DMS79 (cell line): ENCODE results near the gene FMNL3.
"Not testable (repeated sequence)": the region's sequence is repeated elsewhere in the genome, so short reads cannot be mapped to it uniquely, and the experiment has no call there.

ENCODE experiments used
- DNase-seq: peaks from one replicate; lab custom pipeline; 2025; lab: John Stamatoyannopoulos, UW

FMNL3 gene

GRCh38 chr12:49632401-49632800 is 74.8 kb downstream of the FMNL3 start:
- DNase-seq, result no peak

DNA sequence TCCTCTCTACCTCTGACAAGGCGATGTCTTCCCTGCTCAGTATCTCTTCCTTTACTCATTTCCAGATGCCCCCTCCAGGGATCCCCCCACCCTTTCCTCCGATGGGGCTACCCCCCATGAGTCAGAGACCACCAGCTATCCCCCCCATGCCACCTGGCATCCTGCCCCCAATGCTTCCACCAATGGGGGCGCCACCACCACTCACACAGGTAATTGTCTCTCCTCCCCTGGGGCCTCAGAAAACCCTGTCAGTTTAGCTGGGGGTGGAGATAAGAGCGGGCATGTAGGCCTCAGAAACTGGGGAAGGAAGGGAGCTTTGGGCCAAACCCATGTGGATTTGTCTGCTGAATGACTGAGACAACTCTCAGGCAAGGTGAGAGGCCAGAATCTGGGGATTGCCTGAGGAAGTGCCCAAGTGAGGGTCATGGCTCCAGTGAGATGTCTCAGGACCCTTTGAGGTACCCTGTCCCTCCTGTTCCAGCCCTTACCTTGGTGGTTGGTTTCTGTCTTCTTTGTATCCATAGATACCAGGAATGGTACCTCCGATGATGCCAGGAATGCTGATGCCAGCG is 75.8 kb downstream of the FMNL3 start:
- no peak for DNase-seq

DNA sequence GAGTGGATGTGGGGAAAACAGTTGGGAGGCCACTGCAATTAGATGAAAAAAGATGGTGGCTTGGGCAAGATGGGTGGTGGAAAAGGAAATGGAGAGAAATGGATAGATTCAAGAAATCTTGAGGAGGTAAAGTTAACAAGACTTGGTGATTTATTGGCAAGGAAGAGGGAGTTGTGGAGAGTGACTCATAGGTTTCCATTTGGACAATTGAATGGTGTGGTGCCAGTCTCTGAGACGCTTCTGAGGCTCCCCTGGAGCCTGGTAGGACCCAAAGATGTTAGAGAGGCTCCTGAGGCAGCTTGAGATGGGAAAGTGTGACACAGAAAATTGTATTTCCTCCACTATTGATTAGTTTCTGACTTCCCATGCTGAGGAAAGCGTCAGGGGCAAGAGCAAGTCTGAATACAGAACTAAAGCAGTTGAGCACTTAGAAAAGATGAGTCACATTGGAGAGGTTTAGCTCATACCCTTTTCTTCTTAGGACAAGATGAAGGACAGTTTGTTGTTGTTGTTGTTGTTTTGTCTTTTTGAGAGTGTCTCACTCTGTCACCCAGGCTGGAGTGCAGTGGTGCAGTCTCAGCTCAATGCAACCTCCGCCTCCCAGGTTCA is 79.3 kb downstream of the FMNL3 start:
- DNase-seq, result no peak

DNA sequence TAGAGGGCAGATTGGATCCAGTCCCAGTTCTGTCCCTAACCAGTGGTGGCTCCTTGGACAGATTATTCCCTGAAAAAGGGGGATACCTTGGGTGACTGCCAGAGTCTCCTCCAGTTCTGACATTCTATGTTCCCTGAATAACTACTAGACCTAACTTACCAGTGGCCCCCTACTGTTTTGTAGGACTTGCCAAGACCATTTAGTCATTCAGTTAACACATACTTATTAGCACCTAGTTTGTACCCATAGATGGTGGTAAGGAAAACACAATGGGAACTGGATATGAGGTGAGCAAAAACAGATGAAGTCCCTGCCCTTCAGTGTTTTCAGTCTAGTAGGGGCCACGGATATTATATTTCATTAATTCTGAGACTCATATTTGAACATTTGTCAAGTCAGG is 80.4 kb downstream of the FMNL3 start:
- no peak for DNase-seq

- DNase-seq, result no peak
Observed at GRCh38 chr12:49626169-49626835, 80.9 kb downstream of the FMNL3 start.

GRCh38 chr12:49624921-49625577 is 82.2 kb downstream of the FMNL3 start:
- no peak for DNase-seq

GRCh38 chr12:49623142-49623904 is 83.9 kb downstream of the FMNL3 start, which contains the start of gene PRPF40B:
Gene PRPF40B, plus strand, starts transcription at chr12:49623561. Its CDS starts 30 bp downstream, at chr12:49623591.
- peak; percentile 73 for DNase-seq

- DNase-seq, result peak; percentile 56
Observed at GRCh38 chr12:49622501-49623141, 84.6 kb downstream of the FMNL3 start.

DNA sequence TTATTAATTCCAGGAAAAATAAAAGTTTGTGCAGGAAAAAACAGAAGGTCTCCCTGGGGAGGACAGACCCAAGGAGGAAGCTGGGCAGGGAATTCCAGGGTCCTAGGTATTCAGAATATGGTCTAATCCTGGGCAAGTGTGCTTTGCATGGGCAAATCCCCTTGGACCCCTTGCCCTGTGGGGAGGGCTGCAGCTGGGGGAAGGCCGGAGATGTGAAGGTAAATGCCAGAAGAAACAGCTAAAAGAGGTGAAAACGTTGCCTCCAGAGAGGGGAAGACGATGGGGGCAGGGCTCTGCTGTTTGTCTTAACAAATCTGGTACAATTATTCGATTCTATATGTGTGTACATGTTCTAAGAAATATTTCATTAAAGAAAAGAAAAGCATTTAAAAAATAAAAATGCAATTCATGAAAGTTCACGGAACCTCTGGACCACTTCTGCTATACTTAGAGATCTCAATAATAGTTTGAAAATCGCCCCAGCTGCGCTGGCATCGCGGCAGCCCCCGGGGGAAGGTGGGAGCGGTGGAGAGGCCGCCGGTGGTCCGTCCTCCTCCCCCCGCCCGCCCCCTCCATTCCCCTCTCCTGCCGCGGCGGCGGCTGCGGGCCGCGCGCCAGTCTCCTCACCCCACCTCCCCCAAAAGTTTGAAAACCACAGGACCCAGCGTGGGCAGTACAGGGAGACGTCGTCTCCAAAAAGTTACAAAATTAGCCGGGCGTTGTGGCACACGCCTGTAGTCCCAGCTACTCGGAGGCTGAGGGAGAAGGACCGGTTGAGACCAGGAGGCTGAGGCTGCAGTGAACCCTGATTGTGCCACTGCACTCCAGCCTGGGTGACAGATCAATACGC is 85.3 kb downstream of the FMNL3 start:
- no peak for DNase-seq

DNA sequence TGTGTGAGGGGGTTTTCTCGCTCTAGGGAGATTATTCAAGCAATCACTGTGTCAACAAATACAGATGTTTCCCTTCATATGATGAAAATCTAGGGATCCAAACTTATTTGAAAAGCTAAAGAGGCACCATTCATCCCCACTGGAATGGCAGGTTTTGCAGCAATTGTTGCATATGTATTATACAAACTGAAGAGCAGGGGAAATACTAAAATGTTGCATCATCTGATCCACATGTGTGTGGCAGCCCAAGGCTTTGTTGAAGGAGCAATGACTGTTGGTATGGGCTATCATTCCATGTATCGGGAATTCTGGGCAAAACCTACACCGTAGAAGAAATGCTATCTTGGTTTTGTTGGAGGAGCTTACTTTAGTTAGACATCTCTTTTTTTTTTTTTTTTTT is 87.9 kb downstream of the FMNL3 start:
- DNase-seq, result no peak

- DNase-seq, result no peak
Observed at GRCh38 chr12:49618576-49618975, 88.6 kb downstream of the FMNL3 start.

- DNase-seq, result no peak
Observed at GRCh38 chr12:49616533-49617219, 90.5 kb downstream of the FMNL3 start.

DNA sequence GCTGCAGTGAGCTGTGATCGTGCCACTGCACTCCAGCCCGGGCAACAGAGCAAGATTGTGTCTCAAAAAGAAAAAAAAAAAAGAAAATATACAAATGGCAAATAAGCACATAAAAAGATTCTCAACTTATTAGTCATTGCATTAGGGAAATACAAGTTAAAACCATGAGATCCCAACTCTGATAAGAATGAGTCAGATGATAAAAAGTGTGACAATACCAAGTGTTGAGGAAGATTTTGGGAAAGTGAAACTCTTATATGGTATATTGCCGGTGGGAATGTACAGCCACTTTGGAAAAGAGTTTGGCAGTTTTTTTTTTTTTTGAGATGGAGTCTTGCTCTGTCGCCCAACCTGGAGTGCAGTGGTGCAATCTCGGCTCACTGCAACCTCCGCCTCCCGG is 91.5 kb downstream of the FMNL3 start:
- DNase-seq, result no peak

DNA sequence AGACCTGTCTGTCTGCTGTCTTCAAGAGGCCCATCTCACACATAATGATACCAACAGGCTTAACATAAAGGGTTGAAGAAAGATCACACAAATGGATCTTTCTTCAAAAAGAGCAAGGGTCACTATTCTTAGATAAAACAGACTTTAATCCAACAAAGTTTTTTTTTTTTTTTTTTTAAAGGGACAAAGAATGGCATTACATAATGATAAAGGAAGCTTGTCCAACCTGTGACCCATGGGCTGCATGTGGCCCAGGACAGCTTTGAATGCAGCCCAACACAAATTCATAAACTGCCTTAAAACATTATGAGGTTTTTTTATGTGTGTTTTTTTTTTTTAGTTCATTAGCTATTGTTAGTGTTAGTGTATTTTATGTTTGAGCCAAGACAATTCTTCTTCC is 95.0 kb downstream of the FMNL3 start:
- no peak for DNase-seq

DNA sequence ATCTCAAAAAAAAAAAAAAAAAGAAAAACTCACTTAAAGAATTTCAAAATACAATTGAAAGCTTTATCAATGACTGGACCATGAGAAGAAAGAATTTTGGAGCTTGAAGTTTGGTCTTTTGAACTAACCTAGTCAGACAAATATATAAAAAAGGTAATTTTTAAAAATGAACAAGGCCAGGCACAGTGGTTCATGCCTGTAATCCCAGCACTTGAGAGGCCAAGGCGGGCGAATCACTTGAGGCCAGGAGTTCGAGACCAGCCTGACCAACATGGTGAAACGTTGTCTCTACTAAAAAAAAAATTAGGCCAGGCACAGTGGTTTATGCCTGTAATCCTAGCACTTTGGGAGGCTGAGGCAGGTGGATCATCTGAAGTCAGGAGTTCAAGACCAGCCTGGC is 96.4 kb downstream of the FMNL3 start:
- not testable (repeated sequence) for DNase-seq

GRCh38 chr12:49609875-49610154 is 97.4 kb downstream of the FMNL3 start:
- DNase-seq, result no peak

DNA sequence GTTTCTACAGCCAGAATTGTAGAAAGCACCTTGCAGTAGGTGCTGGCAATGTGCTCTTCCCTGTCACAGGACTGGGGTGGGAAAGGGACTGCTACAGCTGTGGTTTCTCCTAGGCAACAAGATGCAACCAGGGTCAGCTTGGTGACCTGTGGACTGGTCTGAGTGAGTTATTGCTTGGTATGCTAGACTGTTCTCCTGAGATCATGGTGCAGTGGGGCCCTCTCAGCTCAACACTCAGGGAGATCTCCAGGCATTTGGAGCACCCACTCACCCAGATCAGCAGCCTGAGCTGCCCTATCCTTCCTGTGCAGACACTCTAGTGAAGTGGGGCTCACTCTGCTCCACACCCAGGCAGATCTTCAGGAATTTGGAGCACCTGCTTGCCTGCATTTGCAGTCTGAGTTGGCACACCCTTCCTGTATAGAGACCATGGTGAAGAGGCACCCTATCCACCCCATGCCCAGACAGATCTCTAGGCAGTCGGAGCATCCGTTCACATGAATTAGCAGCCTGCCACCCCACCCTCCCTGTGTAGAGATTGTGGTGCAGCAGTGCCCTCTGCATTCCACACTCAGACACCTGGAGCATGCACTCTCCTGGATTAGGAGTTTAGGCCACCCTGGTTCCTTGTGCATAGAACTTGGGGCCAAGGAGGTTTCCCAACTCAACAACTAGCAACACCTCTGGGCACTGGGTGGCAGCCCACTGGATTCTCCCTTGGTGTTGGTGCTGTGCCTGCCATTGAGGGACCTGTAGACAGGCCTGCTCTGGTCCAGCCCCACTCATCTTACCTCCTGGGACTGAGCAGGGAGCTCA is 97.9 kb downstream of the FMNL3 start:
- DNase-seq, result no peak

- not testable (repeated sequence) for DNase-seq
Observed at GRCh38 chr12:49605539-49605938, 101.7 kb downstream of the FMNL3 start, which contains the start of gene FAM186B. Gene FAM186B, minus strand, starts transcription at chr12:49605639. Its CDS starts 162 bp downstream, at chr12:49605477.

DNA sequence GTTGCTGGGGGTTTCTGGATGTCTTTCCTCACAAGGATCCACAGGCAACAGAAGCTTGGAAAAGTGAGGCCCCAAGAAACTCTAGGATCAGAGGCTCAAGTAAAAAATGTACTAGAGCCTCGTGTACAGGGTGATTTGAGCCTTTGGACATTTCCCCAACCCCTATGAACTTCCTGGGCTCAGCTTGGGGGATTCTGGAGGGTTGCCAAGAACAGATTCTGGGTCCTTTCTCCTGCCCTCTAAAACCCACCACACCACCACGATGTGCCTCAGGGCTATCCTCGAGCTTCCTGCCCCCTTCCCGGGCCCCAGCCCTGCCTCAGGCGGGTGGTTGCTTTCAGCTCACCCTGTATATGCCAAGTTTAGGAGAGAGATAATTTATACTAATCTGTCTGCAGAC is 102.3 kb downstream of the FMNL3 start:
- DNase-seq, result no peak
